Smooth muscle cell (in vitro differentiated cells): ENCODE results near the gene FRG2C. TPM values are rescaled to one million over a fixed set of nuclear protein-coding genes. Genes with fewer than 3 reads are reported as not detected.
A peak's percentile ranks its signal among the peaks of the same experiment; 100 is the strongest.
"Not testable (repeated sequence)": the region's sequence is repeated elsewhere in the genome, so short reads cannot be mapped to it uniquely, and the experiment has no call there.

Source experiments
- DNase-seq: peaks from one replicate; lab custom pipeline; 2025; ENCODE audit not compliant: unreplicated experiment; lab: John Stamatoyannopoulos, UW
- H2AFZ ChIP-seq: fragments of 200-600 bp; sonication (generic); 2 replicates; pipeline ENCODE4 v1.6.0; 2016; ENCODE audit warnings: antibody characterized with exemption, low read depth, mild to moderate bottlenecking
- H3F3A ChIP-seq: fragments of 200-600 bp; sonication (generic); 2 replicates; pipeline ENCODE4 v1.6.0; 2017; ENCODE audit warnings: antibody characterized with exemption, low read depth
- H3K27ac ChIP-seq: fragments of 200-600 bp; sonication (generic); 2 replicates; pipeline ENCODE4 v1.5.1; 2016; ENCODE audit warnings: low read depth, mild to moderate bottlenecking
- H3K27me3 ChIP-seq: fragments of 200-600 bp; sonication (generic); 2 replicates; pipeline ENCODE4 v1.6.1; 2016; ENCODE audit warnings: low read depth, mild to moderate bottlenecking
- H3K36me3 ChIP-seq: fragments of 200-600 bp; sonication (generic); 2 replicates; pipeline ENCODE4 v1.5.1; 2016; ENCODE audit warnings: low read depth
- H3K4me1 ChIP-seq: fragments of 200-600 bp; sonication (generic); 2 replicates; pipeline ENCODE4 v1.5.1; 2016; ENCODE audit warnings: low read depth
- H3K4me2 ChIP-seq: fragments of 200-600 bp; sonication (generic); 2 replicates; pipeline ENCODE4 v1.6.0; 2016; ENCODE audit warnings: mild to moderate bottlenecking
- H3K4me3 ChIP-seq: fragments of 200-600 bp; sonication (generic); 2 replicates; pipeline ENCODE4 v1.5.1; 2016; ENCODE audit warnings: mild to moderate bottlenecking
- H3K79me2 ChIP-seq: fragments of 200-600 bp; sonication (generic); 2 replicates; pipeline ENCODE4 v1.6.0; 2016; ENCODE audit warnings: low read depth, mild to moderate bottlenecking
- H3K9ac ChIP-seq: fragments of 200-600 bp; sonication (generic); 2 replicates; pipeline ENCODE4 v1.6.0; 2016; ENCODE audit warnings: low read depth
- H3K9me3 ChIP-seq: fragments of 200-600 bp; sonication (generic); replicated peaks from 2 replicates; pipeline ENCODE4 v1.5.1; 2016; ENCODE audit warnings: low read depth
- H4K20me1 ChIP-seq: fragments of 200-600 bp; sonication (generic); 2 replicates; pipeline ENCODE4 v1.6.0; 2016; ENCODE audit warnings: low read depth
- WGBS: methylation state at CpG from one replicate; pipeline ENCODE4 v1.1.7; 2016; ENCODE audit warnings: low lambda C conversion rate; 5-methylcytosine and 5-hydroxymethylcytosine counted together
- polyA plus RNA-seq: library from polyadenylated mRNA; unstranded; fragments of >200 nt; fragmentation: Nextera tagmentation; extraction: Ambion mirVana; gene quantifications from 2 replicates; pipeline ENCODE4 v1.2.1, GENCODE V29; 2016
- total RNA-seq: library from RNA; depleted of rRNA; stranded (reverse); fragments of >200 nt; gene quantifications from 2 replicates; pipeline ENCODE4 v1.2.3, GENCODE V29; 2014

Gene FRG2C
- total RNA-seq: not detected in 2 replicates
- polyA plus RNA-seq: not detected in 2 replicates

DNA sequence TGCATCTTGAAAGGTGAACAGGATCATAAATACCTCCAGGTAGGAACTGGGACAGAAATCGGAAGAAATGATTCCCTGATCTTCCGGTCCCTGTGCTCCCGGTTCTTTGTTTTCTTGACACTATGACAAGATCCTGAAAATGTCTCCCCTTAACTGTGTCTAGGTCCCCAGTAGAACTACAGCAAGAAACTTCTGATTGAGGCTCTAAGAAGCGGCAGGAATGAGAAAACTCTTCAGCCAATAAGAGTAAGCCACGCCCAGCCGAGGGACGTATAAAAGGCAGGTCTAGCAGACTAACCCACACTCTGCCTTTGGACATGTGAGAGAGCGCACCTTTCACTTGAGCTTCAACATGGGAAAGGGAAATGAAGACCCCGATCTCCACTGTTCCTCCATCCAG is at the start of gene FRG2C:
TSS of gene FRG2C (plus strand) at position 301 of the 400 bp plus-strand sequence. CDS start at position 353, 52 bp downstream.
- not testable (repeated sequence) for H3K9me3 ChIP-seq, H3K4me2 ChIP-seq, H4K20me1 ChIP-seq, H3F3A ChIP-seq, H3K9ac ChIP-seq, H2AFZ ChIP-seq, H3K4me1 ChIP-seq, H3K27ac ChIP-seq, H3K36me3 ChIP-seq, DNase-seq, H3K79me2 ChIP-seq, H3K4me3 ChIP-seq
- 60% methylated on average over 9 of the region's 9 CpGs for WGBS
- peaks cover 77% of the 10 kb centered on the region for H3K27me3 ChIP-seq

DNA sequence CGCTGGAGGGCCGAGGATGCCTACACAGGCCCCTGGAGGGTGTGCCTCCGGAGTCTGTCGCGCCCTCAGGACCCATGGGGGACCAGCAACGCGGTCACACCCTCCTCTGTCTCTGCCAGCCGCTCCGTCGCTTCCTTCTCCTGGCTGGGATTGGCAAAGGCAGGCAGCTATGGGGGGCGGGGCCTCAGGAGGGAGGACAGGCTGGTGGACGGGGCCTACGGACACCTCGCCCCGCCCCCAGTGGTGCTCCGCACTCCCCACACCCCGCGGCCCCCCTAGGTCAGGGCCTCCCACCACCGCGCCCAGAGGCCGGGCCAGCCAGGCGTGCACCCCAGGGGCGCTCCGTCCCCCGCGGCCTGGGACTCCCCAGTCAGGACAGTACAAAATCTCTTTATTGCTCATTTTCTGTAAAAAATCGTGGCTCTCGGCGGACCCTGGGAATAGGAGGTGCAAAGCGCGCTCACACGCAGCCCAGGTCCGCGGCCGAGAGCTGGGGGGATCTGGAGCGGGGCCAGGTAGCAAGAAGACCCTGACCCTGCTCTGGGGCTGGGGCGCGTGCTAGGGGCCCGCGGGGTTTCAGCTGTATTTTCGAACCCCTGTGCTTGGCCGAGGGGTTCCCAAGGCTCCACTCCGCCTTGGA is 45.3 kb upstream of the FRG2C start:
- not testable (repeated sequence) for H3F3A ChIP-seq, H3K4me1 ChIP-seq, H4K20me1 ChIP-seq, H3K27ac ChIP-seq, H3K79me2 ChIP-seq, H3K9me3 ChIP-seq, H3K36me3 ChIP-seq, H3K27me3 ChIP-seq
- H3K4me3 ChIP-seq: peak overlapping the region; percentile 54
- WGBS: 10% methylated on average over 32 of the region's 43 CpGs
- H2AFZ ChIP-seq: peak overlapping the region; percentile 95
- peak; percentile 28 for DNase-seq
- H3K9ac ChIP-seq: peak overlapping the region; percentile 57
- peak overlapping the region; percentile 89 for H3K4me2 ChIP-seq

DNA sequence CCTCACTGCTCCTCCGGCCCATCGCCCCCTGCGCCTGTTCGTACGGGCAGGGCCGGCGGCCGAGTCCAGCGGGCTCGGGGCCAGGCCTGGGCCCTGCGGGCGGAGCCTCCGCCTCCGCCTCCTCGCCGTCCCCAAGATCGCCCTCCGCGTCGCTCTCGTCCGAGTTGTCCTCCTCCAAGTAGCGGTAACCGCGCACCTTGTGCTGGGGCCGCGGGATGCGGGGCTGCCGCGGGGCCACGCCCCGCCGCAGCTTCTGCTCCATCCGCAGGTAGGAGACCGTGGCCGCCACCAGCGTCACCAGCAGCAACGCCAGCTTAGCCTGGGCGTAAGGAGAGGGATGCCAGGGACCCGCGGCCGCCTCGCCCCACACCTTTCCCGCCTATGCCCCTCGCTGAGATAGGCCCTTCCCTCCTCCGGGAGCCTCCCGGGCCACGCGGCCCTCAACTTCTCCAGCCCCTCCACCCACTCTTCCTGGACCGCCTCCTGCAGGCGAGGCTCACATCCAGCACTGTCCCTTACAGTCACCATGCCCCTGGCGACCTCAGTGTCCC is 44.6 kb upstream of the FRG2C start:
- not testable (repeated sequence) for H3K36me3 ChIP-seq, H3K4me1 ChIP-seq, H3K27me3 ChIP-seq, H3F3A ChIP-seq, H4K20me1 ChIP-seq, H3K79me2 ChIP-seq, H3K9me3 ChIP-seq, DNase-seq, H3K27ac ChIP-seq
- peak overlapping the region; percentile 57 for H3K9ac ChIP-seq
- H2AFZ ChIP-seq: peak overlapping the region; percentile 95
- peak overlapping the region; percentile 89 for H3K4me2 ChIP-seq
- WGBS: 5% methylated on average over 21 of the region's 52 CpGs
- H3K4me3 ChIP-seq: peak overlapping the region; percentile 54

DNA sequence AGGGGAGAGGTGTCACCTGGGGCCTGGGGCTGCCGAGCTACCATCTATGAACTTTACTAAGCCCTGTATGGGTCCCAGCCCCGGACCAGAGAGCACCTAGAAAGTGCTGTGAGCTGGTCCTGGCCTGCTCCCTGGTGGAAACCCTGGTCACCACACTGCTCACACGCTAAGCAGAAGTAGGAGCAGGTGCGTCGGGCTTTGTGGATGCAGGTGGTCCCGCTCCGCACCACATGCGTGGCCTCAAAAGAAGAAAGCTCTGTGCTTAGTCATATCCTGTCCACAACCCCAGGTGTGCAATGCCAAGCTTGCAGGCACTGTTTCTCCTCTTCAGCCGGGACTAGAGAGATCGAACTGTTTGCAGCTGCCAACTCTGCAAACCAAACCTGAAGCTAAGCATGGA is 42.4 kb upstream of the FRG2C start:
- H3F3A ChIP-seq: not testable (repeated sequence)

DNA sequence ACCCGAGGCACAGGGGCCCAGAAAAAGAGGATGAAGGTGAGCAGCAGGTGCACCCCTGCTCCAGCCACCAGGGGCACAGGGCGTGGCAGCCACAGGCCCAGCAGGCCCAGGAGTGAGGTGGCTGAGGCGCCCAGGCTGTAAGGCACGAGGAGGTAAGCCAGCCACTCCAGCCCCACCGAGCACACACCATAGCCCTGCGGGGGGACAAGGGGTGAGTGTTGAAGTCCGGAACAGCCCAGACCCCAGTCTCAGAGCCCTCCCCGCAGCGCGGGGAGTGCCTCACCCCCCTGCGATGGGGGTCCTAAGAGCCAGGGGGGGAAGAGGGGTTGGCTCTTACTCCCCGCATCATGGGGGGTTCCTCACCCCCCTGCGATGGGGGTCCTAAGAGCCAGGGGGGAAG is 40.5 kb upstream of the FRG2C start:
- not testable (repeated sequence) for DNase-seq, H3K79me2 ChIP-seq, H2AFZ ChIP-seq, H3K9me3 ChIP-seq, H3K36me3 ChIP-seq, H3K27ac ChIP-seq, H4K20me1 ChIP-seq, H3K4me3 ChIP-seq, H3K4me2 ChIP-seq, H3K4me1 ChIP-seq, H3F3A ChIP-seq, H3K9ac ChIP-seq, H3K27me3 ChIP-seq
- WGBS: 87% methylated on average over 10 of the region's 13 CpGs

More for the DNA sequence above, 42.4 kb upstream of the FRG2C start:
- H3K9me3 ChIP-seq, H2AFZ ChIP-seq, H3K36me3 ChIP-seq, H3K9ac ChIP-seq, H3K4me2 ChIP-seq, H3K27me3 ChIP-seq, H3K4me3 ChIP-seq, H4K20me1 ChIP-seq, H3K79me2 ChIP-seq, DNase-seq, H3K27ac ChIP-seq, H3K4me1 ChIP-seq: not testable (repeated sequence)
- WGBS: 89% methylated on average over 10 of the region's 10 CpGs

DNA sequence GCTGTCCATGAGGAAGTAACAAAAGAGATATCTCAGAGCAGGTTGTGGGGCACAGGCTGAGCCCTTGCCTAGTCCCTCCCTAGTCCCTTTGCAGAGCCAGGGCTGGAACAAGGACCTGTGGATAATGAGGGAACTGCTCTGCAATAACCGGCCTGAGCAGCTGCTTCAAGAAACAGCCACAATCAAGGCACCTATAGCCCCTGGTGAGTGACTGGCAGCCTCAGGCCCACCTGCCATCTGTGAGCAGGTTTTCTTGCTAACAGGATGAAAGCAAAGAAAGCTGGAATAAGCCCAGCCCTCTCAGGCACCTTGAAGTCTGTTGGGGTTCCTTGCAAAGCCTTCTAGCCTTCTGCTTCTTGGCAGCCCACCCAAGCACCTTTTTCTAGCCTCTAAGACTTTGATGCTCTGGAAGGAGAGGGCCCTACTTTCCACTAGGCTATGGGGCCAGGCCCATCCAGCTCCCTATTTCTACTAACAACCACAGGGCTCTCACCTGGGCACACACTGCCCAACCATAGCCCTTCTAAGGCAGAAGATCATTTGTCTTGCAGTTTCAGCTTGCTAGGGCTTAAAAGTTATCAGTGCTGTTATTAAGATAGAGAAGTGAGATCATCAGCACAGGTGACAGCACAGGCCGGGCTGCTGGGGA is 33.1 kb upstream of the FRG2C start:
- H3K36me3 ChIP-seq, H3K9ac ChIP-seq, H3K79me2 ChIP-seq, H2AFZ ChIP-seq, DNase-seq, H3K27ac ChIP-seq, H3K9me3 ChIP-seq, H4K20me1 ChIP-seq, H3F3A ChIP-seq, H3K4me3 ChIP-seq, H3K4me1 ChIP-seq, H3K4me2 ChIP-seq, H3K27me3 ChIP-seq: not testable (repeated sequence)
- 70% methylated on average over 2 of the region's 2 CpGs for WGBS
